HAP-1 (cell line): ENCODE data around the gene CIAO2B.

Experiments
- DNase-seq, 2 experiments: peaks; one replicate each; pipeline ENCODE4 v3.0.0-alpha.2; 2016 to 2020; ENCODE audit warnings: low spot score in 2 of 2
- H3K27me3 ChIP-seq: fragments of 250-450 bp; sonication (Bioruptor Pico); 2 replicates; pipeline ENCODE4 v1.5.1; 2020; ENCODE audit warnings: low read depth, mild to moderate bottlenecking, moderate library complexity
- H3K36me3 ChIP-seq: fragments of 250-450 bp; sonication (Bioruptor Pico); replicated peaks from 2 replicates; pipeline ENCODE4 v1.5.1; 2020; ENCODE audit warnings: mild to moderate bottlenecking
- H3K4me1 ChIP-seq: fragments of 250-450 bp; sonication (Bioruptor Pico); 2 replicates; pipeline ENCODE4 v1.5.1; 2020; ENCODE audit warnings: mild to moderate bottlenecking
- H3K4me3 ChIP-seq: fragments of 250-450 bp; sonication (Bioruptor Pico); 2 replicates; pipeline ENCODE4 v1.5.1; 2020; ENCODE audit warnings: mild to moderate bottlenecking, moderate library complexity
- H3K9me3 ChIP-seq: fragments of 250-450 bp; sonication (Bioruptor Pico); 2 replicates; pipeline ENCODE4 v1.5.1; 2020; ENCODE audit warnings: mild to moderate bottlenecking, moderate library complexity
- in situ Hi-C: fragments of 300-500 bp; cut with MboI; formaldehyde crosslinking; loops from 3 replicates; pipeline ENCODE4 v1.14.3; 2020; ENCODE audit warnings: low sequenced_read_pairs, inconsistent platforms, mixed read lengths

Gene CIAO2B

GRCh38 chr16:66926961-66927436, 7.2 kb downstream of the CIAO2B start:
- Histone ChIP-seq H3K4me3 (no peak overlapping the region), H3K36me3 (no peaks in the 10 kb centered on the region; the same call in 1 of the 2 replicates), H3K27me3 (peaks cover 10% of the 10 kb centered on the region), H3K4me1 (no peaks in the 10 kb centered on the region; the same call in 1 of the 2 replicates), H3K9me3 (no peaks in the 10 kb centered on the region)
- DNase-seq: peak in 1 of 2 experiments; percentile 30
- in situ Hi-C loops: no loop called here

- Histone ChIP-seq H3K9me3 (no peaks in the 10 kb centered on the region), H3K27me3 (peaks cover 10% of the 10 kb centered on the region), H3K4me3 (no peak overlapping the region), H3K4me1 (no peaks in the 10 kb centered on the region; the same call in 1 of the 2 replicates), H3K36me3 (no peaks in the 10 kb centered on the region)
- in situ Hi-C loops: no loop called here
- DNase-seq: no peak
Observed at GRCh38 chr16:66926171-66926947, 7.8 kb downstream of the CIAO2B start.

GRCh38 chr16:66925322-66925840, 8.8 kb downstream of the CIAO2B start, which contains the start of gene RRAD:
Gene RRAD, minus strand, starts transcription at chr16:66925535. Its CDS starts 356 bp downstream, at chr16:66925179.
- no peaks in the 10 kb centered on the region for H3K9me3 ChIP-seq
- peak within 1 kb of the TSS; percentile 24 for H3K4me3 ChIP-seq
- peaks cover 10% of the 10 kb centered on the region for H3K27me3 ChIP-seq
- no peaks in the 10 kb centered on the region for H3K36me3 ChIP-seq
- peak in 1 of 2 experiments; percentile 28 for DNase-seq
- in situ Hi-C loops: no loop called here
- no peaks in the 10 kb centered on the region; the same call in 1 of the 2 replicates for H3K4me1 ChIP-seq

GRCh38 chr16:66924527-66925321, 9.5 kb downstream of the CIAO2B start:
- peak; percentile 27 to 69 for DNase-seq
- no peaks in the 10 kb centered on the region; the same call in 1 of the 2 replicates for H3K4me1 ChIP-seq
- H3K9me3 ChIP-seq: no peaks in the 10 kb centered on the region
- peak overlapping the region; percentile 24 for H3K4me3 ChIP-seq
- peaks cover 12% of the 10 kb centered on the region for H3K27me3 ChIP-seq
- H3K36me3 ChIP-seq: no peaks in the 10 kb centered on the region
- in situ Hi-C loops: no loop called here

GRCh38 chr16:66923866-66924265, 10.3 kb downstream of the CIAO2B start:
- no peaks in the 10 kb centered on the region for H3K9me3 ChIP-seq
- no peak overlapping the region for H3K4me3 ChIP-seq
- H3K36me3 ChIP-seq: no peaks in the 10 kb centered on the region
- H3K27me3 ChIP-seq: peaks cover 12% of the 10 kb centered on the region
- no peak for DNase-seq
- no peaks in the 10 kb centered on the region; the same call in 1 of the 2 replicates for H3K4me1 ChIP-seq
- in situ Hi-C loops: no loop called here

- DNase-seq: no peak
- in situ Hi-C loops: no loop called here
- Histone ChIP-seq H3K9me3 (no peaks in the 10 kb centered on the region), H3K36me3 (no peaks in the 10 kb centered on the region), H3K4me3 (no peak overlapping the region), H3K27me3 (peaks cover 12% of the 10 kb centered on the region), H3K4me1 (no peaks in the 10 kb centered on the region; the same call in 1 of the 2 replicates)
Observed at GRCh38 chr16:66923247-66923731, 10.9 kb downstream of the CIAO2B start.

GRCh38 chr16:66921729-66922450, 12.3 kb downstream of the CIAO2B start:
- Histone ChIP-seq H3K36me3 (no peaks in the 10 kb centered on the region), H3K27me3 (peaks cover 12% of the 10 kb centered on the region), H3K4me3 (no peak overlapping the region), H3K4me1 (no peaks in the 10 kb centered on the region; the same call in 1 of the 2 replicates), H3K9me3 (no peaks in the 10 kb centered on the region)
- no peak for DNase-seq
- in situ Hi-C loops: no loop called here

GRCh38 chr16:66920924-66921680, 13.1 kb downstream of the CIAO2B start:
- DNase-seq: no peak
- Histone ChIP-seq H3K36me3 (no peaks in the 10 kb centered on the region), H3K4me3 (no peak overlapping the region), H3K9me3 (no peaks in the 10 kb centered on the region), H3K4me1 (no peaks in the 10 kb centered on the region; the same call in 1 of the 2 replicates), H3K27me3 (peaks cover 12% of the 10 kb centered on the region)
- in situ Hi-C loops: no loop called here

- no peaks in the 10 kb centered on the region for H3K36me3 ChIP-seq
- in situ Hi-C loops: no loop called here
- no peaks in the 10 kb centered on the region for H3K9me3 ChIP-seq
- H3K27me3 ChIP-seq: peaks cover 10% of the 10 kb centered on the region
- no peak for DNase-seq
- H3K4me3 ChIP-seq: no peak overlapping the region
- H3K4me1 ChIP-seq: no peaks in the 10 kb centered on the region; the same call in 1 of the 2 replicates
Observed at GRCh38 chr16:66920299-66920590, 14.0 kb downstream of the CIAO2B start.

- Histone ChIP-seq H3K27me3 (peaks cover 7% of the 10 kb centered on the region; the same call in 1 of the 2 replicates), H3K4me3 (no peak overlapping the region)
Observed at GRCh38 chr16:66919569-66920298, 14.5 kb downstream of the CIAO2B start.

GRCh38 chr16:66918803-66919568, 15.2 kb downstream of the CIAO2B start, which contains the start of gene CDH16:
Gene CDH16, minus strand, starts transcription at chr16:66918885. Its CDS starts 820 bp downstream, at chr16:66918065.
- H3K27me3 ChIP-seq: 0 out of 2 replicates have a peak, but pooled peaks cover 2% of the 10 kb centered on the region
- no peaks in the 10 kb centered on the region for H3K9me3 ChIP-seq
- no peak within 1 kb of the TSS for H3K4me3 ChIP-seq
- no peaks in the 10 kb centered on the region for H3K36me3 ChIP-seq
- H3K4me1 ChIP-seq: no peaks in the 10 kb centered on the region
- no peak for DNase-seq
- in situ Hi-C loops: no loop called here

More at GRCh38 chr16:66919569-66920298, 14.5 kb downstream of the CIAO2B start:
- Histone ChIP-seq H3K4me1 (no peaks in the 10 kb centered on the region; the same call in 1 of the 2 replicates), H3K36me3 (no peaks in the 10 kb centered on the region), H3K9me3 (no peaks in the 10 kb centered on the region)
- in situ Hi-C loops: no loop called here
- DNase-seq: no peak
